Liver (tissue), 9 donors: Measurements from ENCODE around the gene TBX6. TPM values are rescaled to one million over a fixed set of nuclear protein-coding genes. Genes with fewer than 3 reads are reported as not detected.

Experiments
- DNase-seq: peaks from one replicate; pipeline ENCODE4 v3.0.0-alpha.2; 2017; ENCODE audit warnings: low spot score
- H3K27ac ChIP-seq, 2 donors: one replicate each; pipeline ENCODE4 v1.7.0; 2013; ENCODE audit warnings: inconsistent platforms in 2 of 2, low read length in 2 of 2, control low read depth in 1 of 2, low read depth in 1 of 2, mild to moderate bottlenecking in 1 of 2
- H3K27me3 ChIP-seq, 4 donors: one replicate each; pipeline versions ENCODE4 v1.6.1 to v1.7.0; 2013; ENCODE audit warnings: low read length in 3 of 4, inconsistent platforms in 1 of 4, mild to moderate bottlenecking in 1 of 4, moderate library complexity in 1 of 4; ENCODE audit not compliant: control insufficient read depth in 4 of 4, insufficient read depth in 4 of 4
- H3K36me3 ChIP-seq, 4 donors: one replicate each; pipeline versions ENCODE4 v1.6.1 to v1.7.0; 2013; ENCODE audit warnings: low read length in 3 of 4, mild to moderate bottlenecking in 3 of 4, low read depth in 1 of 4, moderate library complexity in 1 of 4; ENCODE audit not compliant: control insufficient read depth in 4 of 4, insufficient read depth in 3 of 4
- H3K4me1 ChIP-seq, 4 donors: one replicate each; pipeline versions ENCODE4 v1.6.1 to v1.7.0; 2013; ENCODE audit warnings: low read length in 3 of 4, mild to moderate bottlenecking in 3 of 4, moderate library complexity in 1 of 4; ENCODE audit not compliant: control insufficient read depth in 4 of 4, insufficient read depth in 4 of 4
- H3K4me3 ChIP-seq, 3 donors: one replicate each; pipeline versions ENCODE4 v1.6.1 to v1.7.0; 2013; ENCODE audit warnings: low read length in 3 of 3, control low read depth in 1 of 3, low read depth in 1 of 3, mild to moderate bottlenecking in 1 of 3
- H3K9ac ChIP-seq, 2 donors: one replicate each; pipeline ENCODE4 v1.7.0; 2013; ENCODE audit warnings: low read length in 2 of 2, mild to moderate bottlenecking in 2 of 2, moderate library complexity in 2 of 2, control low read depth in 1 of 2, low read depth in 1 of 2
- H3K9me3 ChIP-seq, 4 donors: one replicate each; pipeline versions ENCODE4 v1.6.1 to v1.7.0; 2013; ENCODE audit warnings: low read length in 3 of 4; ENCODE audit not compliant: control insufficient read depth in 4 of 4
- ATF3 ChIP-seq: IDR thresholded peaks from 2 replicates; pipeline ENCODE4 v1.6.1; 2016; ENCODE audit warnings: antibody characterized with exemption
- CTCF ChIP-seq: fragments of 150-350 bp; IDR thresholded peaks from 2 replicates; pipeline ENCODE4 v1.5.1; 2017; ENCODE audit warnings: improper control_type of control experiment, low read depth, low read length; ENCODE audit not compliant: missing input control
- EGR1 ChIP-seq, 2 donors: IDR thresholded peaks; 2 replicates each; pipeline ENCODE4 v1.6.1; 2016 to 2018; ENCODE audit warnings: antibody characterized with exemption in 2 of 2, low read depth in 2 of 2
- FOXA1 ChIP-seq: IDR thresholded peaks from 2 replicates; pipeline ENCODE4 v1.6.1; 2016; ENCODE audit warnings: antibody characterized with exemption
- FOXA2 ChIP-seq: IDR thresholded peaks from 2 replicates; pipeline ENCODE4 v1.6.1; 2016; ENCODE audit warnings: antibody characterized with exemption
- GABPA ChIP-seq, 2 donors: IDR thresholded peaks in 1 of 2; conservative IDR thresholded peaks in 1 of 2; 2 replicates each; pipeline ENCODE4 v1.6.1; 2016; ENCODE audit warnings: antibody characterized with exemption in 2 of 2, mild to moderate bottlenecking in 1 of 2, moderate library complexity in 1 of 2
- HNF4A ChIP-seq, 2 donors: conservative IDR thresholded peaks; 2 replicates each; pipeline ENCODE4 v1.6.1; 2016; ENCODE audit warnings: antibody characterized with exemption in 2 of 2, mild to moderate bottlenecking in 2 of 2
- HNF4G ChIP-seq: IDR thresholded peaks from 2 replicates; pipeline ENCODE4 v1.6.1; 2016; ENCODE audit warnings: antibody characterized with exemption
- JUND ChIP-seq, 2 donors: IDR thresholded peaks; 2 replicates each; pipeline ENCODE4 v1.6.1; 2016; ENCODE audit warnings: antibody characterized with exemption in 2 of 2
- MAX ChIP-seq: IDR thresholded peaks from 2 replicates; pipeline ENCODE4 v1.6.1; 2016; ENCODE audit warnings: antibody characterized with exemption
- NR2F2 ChIP-seq: IDR thresholded peaks from 2 replicates; pipeline ENCODE4 v1.6.1; 2016; ENCODE audit warnings: antibody characterized with exemption
- RAD21 ChIP-seq, 2 donors: IDR thresholded peaks; 2 replicates each; pipeline ENCODE4 v1.6.1; 2016; ENCODE audit warnings: antibody characterized with exemption in 2 of 2, mild to moderate bottlenecking in 2 of 2
- RXRA ChIP-seq, 2 donors: IDR thresholded peaks; 2 replicates each; pipeline ENCODE4 v1.6.1; 2017 to 2018; ENCODE audit warnings: antibody characterized with exemption in 2 of 2, mild to moderate bottlenecking in 1 of 2
- SP1 ChIP-seq: IDR thresholded peaks from 2 replicates; pipeline ENCODE4 v1.6.1; 2018; ENCODE audit warnings: antibody characterized with exemption, mild to moderate bottlenecking
- TAF1 ChIP-seq: conservative IDR thresholded peaks from 2 replicates; pipeline ENCODE4 v1.6.1; 2016; ENCODE audit warnings: antibody characterized with exemption, mild to moderate bottlenecking
- YY1 ChIP-seq: IDR thresholded peaks from 2 replicates; pipeline ENCODE4 v1.6.1; 2016; ENCODE audit warnings: antibody characterized with exemption, mild to moderate bottlenecking
- ZBTB33 ChIP-seq: IDR thresholded peaks from 2 replicates; pipeline ENCODE4 v1.6.1; 2016; ENCODE audit warnings: antibody characterized with exemption
- WGBS: extraction: QIAGEN DNeasy Blood & Tissue Kit; methylation state at CpG from one replicate; pipeline ENCODE4 v1.1.7; 2013; 5-methylcytosine and 5-hydroxymethylcytosine counted together
- polyA plus RNA-seq, 2 donors: library from polyadenylated mRNA; stranded (reverse) in 1 of 2; unstranded in 1 of 2; fragments of 200-250 nt in 1 of 2; fragments of >200 nt in 1 of 2; fragmentation: Nextera tagmentation in 1 of 2; extraction: Ambion mirVana in 1 of 2; gene quantifications; one replicate each; pipeline versions ENCODE4 v1.2.1 to v1.2.3, GENCODE V29; 2013 to 2015
- total RNA-seq, 2 donors: library from RNA; depleted of rRNA; stranded (reverse); fragments of >200 nt; gene quantifications; one replicate each; pipeline ENCODE4 v1.2.3, GENCODE V29; 2014
- TF ChIP-seq, protein P1 (sequence below): IDR thresholded peaks from 2 replicates; pipeline ENCODE4 v1.6.1; 2016; ENCODE audit warnings: antibody characterized with exemption, mild to moderate bottlenecking
- donor health status: healthy.
- donor health status: healthy.
- donor health status: healthy.
- donor health status: healthy.
- donor health status: healthy.

Gene TBX6
- total and polyA plus RNA-seq, 4 donors: 0.09 to 0.26 (median 0.18) TPM

- H3K27me3 ChIP-seq: no peaks in the 10 kb centered on the region
- TF ChIP-seq SP1 (no peak), NR2F2 (no peak), EGR1 (IDR thresholded peaks at IDR 0.05; ENCODE audit: low read depth in 2 of 2) (no peak), RAD21 (IDR thresholded peaks at IDR 0.05) (no peak), MAX (no peak), HNF4A (conservative IDR thresholded peaks at IDR 0.05) (no peak), JUND (IDR thresholded peaks at IDR 0.05) (no peak), HNF4G (no peak), GABPA (IDR thresholded peaks at IDR 0.05 in 1 of 2, conservative IDR thresholded peaks at IDR 0.05 in 1 of 2) (no peak), YY1 (no peak), CTCF (no peak)
- 90% methylated on average over 15 of the region's 15 CpGs for WGBS
- H3K36me3 ChIP-seq: peaks cover 0 to 13% (median 6%) of the 10 kb centered on the region in 4 donors
- no peaks in the 10 kb centered on the region for H3K9me3 ChIP-seq
- H3K4me1 ChIP-seq: no peaks in the 10 kb centered on the region
- H3K9ac ChIP-seq: no peak overlapping the region
- no peak overlapping the region for H3K27ac ChIP-seq
- no peak for DNase-seq
- no peak overlapping the region for H3K4me3 ChIP-seq
These were observed 16.5 kb upstream of the TBX6 start for GRCh38 chr16:30108059-30108850.

DNA sequence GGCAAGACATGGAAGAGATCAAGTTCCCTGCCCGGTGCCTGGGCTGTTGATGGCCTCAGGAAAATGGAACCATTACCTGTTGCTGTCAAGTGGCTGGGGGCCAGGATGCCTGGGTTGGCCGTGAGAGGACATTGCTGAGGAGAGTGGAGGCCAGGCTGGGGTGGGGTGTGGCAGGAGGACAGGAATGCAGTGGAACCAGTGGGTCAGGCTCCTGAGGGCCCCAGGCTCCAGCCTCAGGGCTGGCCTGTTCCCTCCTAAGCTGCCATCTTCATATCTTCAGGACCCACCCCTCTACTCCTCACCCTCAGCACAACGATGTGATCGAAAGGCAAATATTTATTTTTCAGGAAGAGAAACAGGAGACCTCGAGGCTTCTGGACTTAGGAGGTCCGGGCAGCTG is 12.8 kb upstream of the TBX6 start:
- Histone ChIP-seq H3K27ac (no peak overlapping the region), H3K27me3 (no peaks in the 10 kb centered on the region), H3K9ac (no peak overlapping the region), H3K4me1 (no peaks in the 10 kb centered on the region), H3K36me3 (peaks cover 0 to 7% (median 2%) of the 10 kb centered on the region in 4 donors), H3K4me3 (no peak overlapping the region), H3K9me3 (no peaks in the 10 kb centered on the region)
- no peak for DNase-seq
- TF ChIP-seq SP1 (no peak), JUND (IDR thresholded peaks at IDR 0.05) (no peak), FOXA2 (no peak), HNF4A (conservative IDR thresholded peaks at IDR 0.05) (no peak), YY1 (no peak), TAF1 (no peak), FOXA1 (no peak), CTCF (no peak), HNF4G (no peak), MAX (no peak), ZBTB33 (no peak), ATF3 (no peak), RXRA (IDR thresholded peaks at IDR 0.05) (no peak), GABPA (IDR thresholded peaks at IDR 0.05 in 1 of 2, conservative IDR thresholded peaks at IDR 0.05 in 1 of 2) (no peak), NR2F2 (no peak), RAD21 (IDR thresholded peaks at IDR 0.05) (no peak), EGR1 (IDR thresholded peaks at IDR 0.05; ENCODE audit: low read depth in 2 of 2) (no peak)
- TF ChIP-seq, protein P1, sequence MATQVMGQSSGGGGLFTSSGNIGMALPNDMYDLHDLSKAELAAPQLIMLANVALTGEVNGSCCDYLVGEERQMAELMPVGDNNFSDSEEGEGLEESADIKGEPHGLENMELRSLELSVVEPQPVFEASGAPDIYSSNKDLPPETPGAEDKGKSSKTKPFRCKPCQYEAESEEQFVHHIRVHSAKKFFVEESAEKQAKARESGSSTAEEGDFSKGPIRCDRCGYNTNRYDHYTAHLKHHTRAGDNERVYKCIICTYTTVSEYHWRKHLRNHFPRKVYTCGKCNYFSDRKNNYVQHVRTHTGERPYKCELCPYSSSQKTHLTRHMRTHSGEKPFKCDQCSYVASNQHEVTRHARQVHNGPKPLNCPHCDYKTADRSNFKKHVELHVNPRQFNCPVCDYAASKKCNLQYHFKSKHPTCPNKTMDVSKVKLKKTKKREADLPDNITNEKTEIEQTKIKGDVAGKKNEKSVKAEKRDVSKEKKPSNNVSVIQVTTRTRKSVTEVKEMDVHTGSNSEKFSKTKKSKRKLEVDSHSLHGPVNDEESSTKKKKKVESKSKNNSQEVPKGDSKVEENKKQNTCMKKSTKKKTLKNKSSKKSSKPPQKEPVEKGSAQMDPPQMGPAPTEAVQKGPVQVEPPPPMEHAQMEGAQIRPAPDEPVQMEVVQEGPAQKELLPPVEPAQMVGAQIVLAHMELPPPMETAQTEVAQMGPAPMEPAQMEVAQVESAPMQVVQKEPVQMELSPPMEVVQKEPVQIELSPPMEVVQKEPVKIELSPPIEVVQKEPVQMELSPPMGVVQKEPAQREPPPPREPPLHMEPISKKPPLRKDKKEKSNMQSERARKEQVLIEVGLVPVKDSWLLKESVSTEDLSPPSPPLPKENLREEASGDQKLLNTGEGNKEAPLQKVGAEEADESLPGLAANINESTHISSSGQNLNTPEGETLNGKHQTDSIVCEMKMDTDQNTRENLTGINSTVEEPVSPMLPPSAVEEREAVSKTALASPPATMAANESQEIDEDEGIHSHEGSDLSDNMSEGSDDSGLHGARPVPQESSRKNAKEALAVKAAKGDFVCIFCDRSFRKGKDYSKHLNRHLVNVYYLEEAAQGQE: no peak
- WGBS: 78% methylated on average over 6 of the region's 6 CpGs
